Fibroblast of lung (primary cell): ENCODE data around the gene GMPR2.

Experiments
- EZH2 ChIP-seq: IDR thresholded peaks from 2 replicates; pipeline ENCODE4 v1.5.1; 2012; ENCODE audit warnings: low read length, control low read depth, mild to moderate bottlenecking; ENCODE audit errors: missing control alignments
- TF ChIP-seq, protein P1 (sequence below), 2 donors: IDR thresholded peaks in 1 of 2; conservative IDR thresholded peaks in 1 of 2; 1 replicate in 1 of 2; 2 replicates in 1 of 2; pipeline ENCODE4 v1.5.1; 2011 to 2012; ENCODE audit warnings: low read length in 2 of 2, control low read depth in 1 of 2, inconsistent platforms in 1 of 2, low read depth in 1 of 2, mild to moderate bottlenecking in 1 of 2

DNA sequence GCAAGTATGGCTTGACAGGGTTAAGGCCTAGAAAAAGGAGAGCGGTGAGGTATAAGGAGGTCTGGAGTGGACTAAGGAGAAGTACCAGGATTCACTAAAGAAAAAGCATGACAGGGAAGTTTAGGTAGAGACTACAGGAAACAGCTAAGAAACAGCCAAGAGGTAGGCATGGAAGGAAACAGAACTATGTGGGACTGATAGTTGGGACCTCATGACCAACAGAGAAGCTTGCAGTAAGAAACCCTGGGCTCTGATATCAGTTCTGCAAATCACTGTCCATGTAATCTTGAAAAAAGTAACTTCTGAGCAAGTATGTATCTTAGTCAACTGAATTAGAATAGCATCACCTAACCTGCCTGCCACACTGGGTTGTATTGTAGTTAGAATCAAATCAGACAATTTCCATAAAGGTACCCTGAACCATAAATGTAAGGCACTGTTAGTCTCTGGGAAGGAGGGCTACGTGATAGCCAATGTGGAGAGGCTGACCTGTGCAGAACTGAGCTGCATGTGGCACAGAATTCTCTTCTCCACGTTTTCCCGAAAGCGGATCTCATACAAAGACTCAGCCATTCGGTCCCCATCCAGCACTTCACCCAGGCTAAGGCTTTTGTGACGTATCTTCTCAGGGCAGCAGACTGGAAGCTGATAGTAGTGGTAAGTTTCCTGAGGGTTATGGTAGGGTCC lies 38.4 kb upstream of the GMPR2 start:
- TF ChIP-seq, protein P1, sequence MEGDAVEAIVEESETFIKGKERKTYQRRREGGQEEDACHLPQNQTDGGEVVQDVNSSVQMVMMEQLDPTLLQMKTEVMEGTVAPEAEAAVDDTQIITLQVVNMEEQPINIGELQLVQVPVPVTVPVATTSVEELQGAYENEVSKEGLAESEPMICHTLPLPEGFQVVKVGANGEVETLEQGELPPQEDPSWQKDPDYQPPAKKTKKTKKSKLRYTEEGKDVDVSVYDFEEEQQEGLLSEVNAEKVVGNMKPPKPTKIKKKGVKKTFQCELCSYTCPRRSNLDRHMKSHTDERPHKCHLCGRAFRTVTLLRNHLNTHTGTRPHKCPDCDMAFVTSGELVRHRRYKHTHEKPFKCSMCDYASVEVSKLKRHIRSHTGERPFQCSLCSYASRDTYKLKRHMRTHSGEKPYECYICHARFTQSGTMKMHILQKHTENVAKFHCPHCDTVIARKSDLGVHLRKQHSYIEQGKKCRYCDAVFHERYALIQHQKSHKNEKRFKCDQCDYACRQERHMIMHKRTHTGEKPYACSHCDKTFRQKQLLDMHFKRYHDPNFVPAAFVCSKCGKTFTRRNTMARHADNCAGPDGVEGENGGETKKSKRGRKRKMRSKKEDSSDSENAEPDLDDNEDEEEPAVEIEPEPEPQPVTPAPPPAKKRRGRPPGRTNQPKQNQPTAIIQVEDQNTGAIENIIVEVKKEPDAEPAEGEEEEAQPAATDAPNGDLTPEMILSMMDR (conservative IDR thresholded peaks at IDR 0.05 in 1 of 2, IDR thresholded peaks at IDR 0.05 in 1 of 2; ENCODE audit: low read depth in 1 of 2, low read length in 2 of 2), result no peak
- TF ChIP-seq EZH2, result no peak
